Activated naive CD8-positive, alpha-beta T cell treated with anti-CD3 and anti-CD28 coated beads, Interleukin-2, amount 50 U/mL, for 16 hours (primary cell): ENCODE data around the gene PNPLA5.
"Not testable (repeated sequence)": the region's sequence is repeated elsewhere in the genome, so short reads cannot be mapped to it uniquely, and the experiment has no call there.

Source experiments
- DNase-seq: peaks from one replicate; pipeline ENCODE4 v3.0.0-alpha.2; 2020; ENCODE audit warnings: low read depth, low spot score

PNPLA5 gene

DNA sequence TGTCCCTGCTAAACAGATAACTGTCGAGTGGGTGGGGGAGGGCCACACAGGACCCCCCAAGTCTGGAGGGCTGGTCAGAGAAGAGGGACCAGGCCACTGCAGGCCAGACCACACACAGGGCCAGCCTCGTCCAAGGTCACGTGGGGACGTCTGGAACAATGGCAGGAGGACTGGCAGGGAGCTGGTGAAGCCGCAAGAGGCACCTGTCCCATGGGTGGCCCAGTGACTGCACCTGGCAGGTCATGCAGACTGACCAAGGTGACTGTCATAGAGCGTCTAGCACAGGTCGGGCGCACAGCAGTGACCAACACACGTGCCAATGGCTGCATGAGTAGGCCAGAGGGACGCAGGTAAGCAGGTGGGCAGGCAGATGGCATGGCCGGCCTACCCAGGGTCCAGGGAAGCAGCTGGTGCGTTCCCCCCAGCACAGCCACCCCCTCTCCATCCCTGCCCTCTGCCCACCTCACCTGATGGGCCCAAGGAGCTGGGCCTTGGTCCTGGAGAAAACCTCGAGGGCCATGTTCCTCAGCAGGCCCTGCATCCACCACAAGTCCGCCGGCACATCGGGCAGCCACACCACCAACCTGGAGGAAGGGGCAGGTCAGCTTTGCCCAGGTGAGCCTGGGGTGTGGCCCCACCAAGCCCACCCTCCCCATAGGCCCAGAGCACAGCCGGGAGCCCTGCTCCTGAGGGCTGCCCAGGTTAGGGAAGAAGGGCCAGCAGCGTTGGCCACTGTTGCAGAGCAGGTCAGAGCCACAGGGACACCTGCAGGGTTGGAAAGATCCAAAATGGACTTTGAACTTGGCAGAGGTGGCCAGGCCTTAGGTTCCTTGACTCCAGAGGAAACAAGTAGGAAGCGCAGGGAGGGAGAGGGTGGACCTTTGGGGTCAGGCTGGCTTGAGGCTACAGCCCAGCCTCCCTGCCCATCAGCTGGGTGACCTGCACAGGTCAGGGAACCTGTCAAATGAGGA, 10.4 kb downstream of the PNPLA5 start:
- no peak for DNase-seq

DNA sequence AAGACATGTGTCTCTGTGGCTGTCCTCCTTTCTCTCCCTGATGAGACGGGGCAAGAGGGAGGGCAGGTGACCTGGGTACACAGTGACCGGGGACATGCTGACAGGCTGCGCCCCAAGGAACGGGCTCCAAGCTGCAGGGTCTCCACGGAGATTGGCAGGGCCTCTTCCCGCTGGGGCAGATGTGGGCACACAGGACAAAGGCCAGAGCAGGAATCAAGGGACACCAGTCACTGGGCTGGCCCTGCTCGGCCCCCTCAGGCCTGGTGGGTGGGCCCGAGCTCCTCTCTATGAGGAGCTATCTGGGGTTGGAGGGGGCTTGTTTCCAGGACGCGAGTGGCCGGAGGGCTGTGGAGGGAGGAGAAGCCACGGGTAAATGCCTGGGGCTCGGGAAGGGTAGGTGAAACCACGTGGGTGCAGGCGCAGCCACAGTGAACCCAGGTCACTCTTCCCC, 11.2 kb downstream of the PNPLA5 start:
- no peak for DNase-seq

DNA sequence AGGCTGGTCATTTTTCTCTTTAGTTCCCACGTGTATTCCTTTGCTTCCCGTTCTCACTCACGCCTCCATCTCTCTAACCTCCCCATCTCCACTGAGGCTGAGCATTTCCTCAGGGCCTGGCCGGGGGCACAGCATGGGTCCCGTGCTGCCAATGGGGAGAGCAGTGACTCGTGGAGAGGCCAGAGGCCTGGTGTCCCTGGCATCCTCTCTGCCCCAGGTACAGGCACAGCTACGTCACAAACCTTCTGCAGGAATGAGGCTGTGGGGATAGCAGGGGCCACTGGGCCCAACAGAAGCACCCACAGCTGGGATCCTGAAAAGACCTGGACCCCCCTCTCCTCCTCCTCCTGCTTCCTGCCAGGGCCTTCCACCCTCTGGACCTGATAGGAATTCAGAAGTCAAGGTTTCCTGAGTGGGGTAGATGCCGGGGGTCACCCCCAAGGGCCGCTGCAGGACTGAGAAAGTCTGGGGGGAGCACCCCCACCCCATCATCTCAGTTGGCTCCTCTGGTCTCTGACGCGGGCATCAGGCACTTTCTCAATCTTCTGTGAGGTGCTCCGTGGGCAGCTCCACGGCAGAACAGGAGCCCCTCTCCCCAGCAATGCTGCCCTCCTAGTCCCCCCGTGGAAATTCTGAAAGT, 11.8 kb downstream of the PNPLA5 start:
- no peak for DNase-seq

DNA sequence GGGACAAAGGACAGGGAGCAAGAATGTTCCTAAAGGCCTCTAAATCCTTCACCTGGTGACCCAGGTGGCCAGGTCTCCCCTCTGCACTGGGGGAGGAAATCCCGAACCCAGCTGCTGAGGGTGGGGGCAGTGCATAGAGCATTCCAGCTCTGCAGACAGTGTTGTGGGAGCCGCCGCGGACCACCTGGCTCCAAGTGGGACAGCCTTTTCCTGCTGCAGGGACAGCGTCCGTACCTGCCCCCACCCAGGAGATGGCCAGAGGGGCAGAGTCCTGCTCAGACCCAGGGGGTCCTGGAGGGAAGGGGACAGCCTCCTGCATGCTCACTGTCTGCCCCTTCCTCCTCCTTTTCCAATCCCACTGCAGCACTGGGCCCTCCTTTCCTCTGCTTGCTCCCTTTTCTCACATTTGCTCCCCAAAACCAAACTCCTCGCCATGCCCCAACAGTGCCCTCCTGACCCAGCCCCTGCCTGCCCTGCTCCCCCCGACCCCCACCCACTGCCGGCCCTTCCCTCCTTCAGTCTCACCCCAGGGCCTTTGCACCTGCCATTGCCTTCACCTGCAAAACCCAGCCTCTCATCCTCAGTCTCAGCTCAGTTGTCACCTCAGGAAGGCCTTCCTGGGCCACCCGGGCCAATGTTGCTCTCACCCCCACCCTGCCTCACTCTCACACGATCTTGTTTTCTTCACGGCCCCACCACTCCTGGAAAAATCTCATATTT, 12.8 kb downstream of the PNPLA5 start:
- DNase-seq, result no peak

DNA sequence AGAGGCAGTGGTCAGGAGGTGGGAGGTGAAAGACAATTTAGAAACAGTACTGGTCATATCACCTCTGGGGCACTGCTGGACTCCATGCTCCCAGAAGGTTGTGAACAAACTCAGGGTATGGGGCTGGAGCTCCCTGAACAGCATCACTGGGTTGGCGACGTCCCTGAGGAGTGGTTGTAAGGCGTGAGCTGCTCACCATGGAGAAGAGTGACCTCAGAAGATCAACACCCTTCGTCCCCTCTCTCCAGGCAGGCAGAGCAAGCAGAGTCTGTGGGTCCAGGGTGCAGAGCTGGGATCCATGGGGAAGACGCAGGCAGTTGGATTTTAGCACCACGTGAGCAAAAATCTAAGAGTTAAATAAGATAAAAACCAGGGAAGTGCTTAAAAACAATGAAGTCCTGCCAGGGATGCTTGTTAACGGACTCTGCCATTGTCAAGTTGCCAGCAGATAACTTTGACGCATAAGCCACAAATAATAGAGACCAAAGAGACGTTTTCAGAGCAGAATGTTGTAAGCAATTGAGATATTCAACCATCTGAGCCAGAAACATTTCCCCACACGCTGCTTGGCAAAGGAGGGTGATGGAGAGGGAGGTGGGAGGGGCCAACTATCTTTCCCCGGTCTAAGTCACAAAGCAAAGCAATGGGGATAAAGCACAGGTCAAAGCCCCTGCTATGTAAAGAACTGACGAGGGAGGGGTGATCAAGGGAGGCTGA, 13.6 kb downstream of the PNPLA5 start:
- DNase-seq, result no peak

DNA sequence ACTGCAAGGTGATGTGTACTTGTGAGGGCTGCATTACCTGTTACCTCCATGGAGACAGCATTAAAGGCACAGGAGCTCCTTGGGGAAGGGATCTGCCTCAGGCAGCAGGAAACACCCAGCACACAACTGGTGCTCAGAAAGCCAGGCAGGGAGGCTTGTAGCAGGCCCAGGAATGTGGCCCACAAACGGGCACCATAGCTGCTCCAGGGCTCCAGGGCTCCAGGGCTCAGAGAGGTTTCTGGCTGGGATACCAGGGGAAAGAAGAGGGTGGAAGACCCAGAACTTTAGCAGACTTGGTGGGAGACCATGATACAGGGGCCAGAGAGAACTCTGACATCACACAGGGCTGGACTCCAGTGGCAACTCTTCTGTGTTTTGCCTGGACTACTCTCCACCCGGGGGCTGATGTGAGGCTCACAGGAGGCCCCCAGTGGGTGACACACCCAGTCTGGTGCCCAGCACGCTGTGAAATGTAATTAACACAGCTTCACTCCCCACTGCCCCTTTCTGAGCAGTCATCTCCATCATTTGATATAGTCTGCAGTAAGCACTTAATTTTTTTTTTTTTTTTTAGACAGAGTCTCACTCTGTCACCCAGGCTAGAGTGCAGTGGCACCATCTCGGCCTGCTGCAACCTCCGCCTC, 14.8 kb downstream of the PNPLA5 start:
- DNase-seq, result no peak

DNA sequence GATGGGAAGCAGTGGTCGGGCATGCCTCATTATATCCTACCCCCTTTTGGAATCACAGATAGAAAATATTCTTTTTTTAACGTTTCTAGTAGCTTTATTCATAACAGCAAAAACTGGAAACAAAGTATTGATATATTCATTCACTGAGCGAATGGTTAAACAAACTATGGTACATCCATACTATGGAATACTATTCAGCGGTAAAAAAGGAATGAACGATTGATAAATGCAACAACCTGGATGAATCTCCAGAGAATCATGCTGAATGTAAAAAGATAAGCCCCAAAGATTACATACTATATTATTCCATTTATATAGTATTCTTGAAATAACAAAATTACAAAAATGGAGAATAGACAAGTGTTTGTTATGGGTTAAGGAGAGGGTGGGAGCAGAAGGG, 22.0 kb downstream of the PNPLA5 start:
- DNase-seq, result no peak

DNA sequence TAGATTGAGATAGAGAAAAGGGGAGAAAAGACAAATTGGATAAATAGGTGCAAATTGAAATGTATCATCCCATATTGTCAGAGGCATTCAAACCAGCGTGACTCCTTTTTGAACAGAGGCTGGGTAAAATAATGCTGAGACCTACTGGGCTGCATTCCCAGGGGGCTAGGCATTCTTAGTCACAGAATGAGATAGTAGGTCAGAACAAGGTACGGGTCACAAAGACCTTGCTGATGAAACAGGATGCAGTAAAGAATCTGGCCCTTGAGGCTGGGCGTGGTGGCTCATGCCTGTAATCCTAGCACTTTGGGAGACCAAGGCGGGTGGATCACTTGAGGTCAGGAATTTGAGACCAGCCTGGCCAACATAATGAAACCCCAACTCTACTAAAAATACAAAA, 22.8 kb downstream of the PNPLA5 start:
- DNase-seq, result not testable (repeated sequence)

DNA sequence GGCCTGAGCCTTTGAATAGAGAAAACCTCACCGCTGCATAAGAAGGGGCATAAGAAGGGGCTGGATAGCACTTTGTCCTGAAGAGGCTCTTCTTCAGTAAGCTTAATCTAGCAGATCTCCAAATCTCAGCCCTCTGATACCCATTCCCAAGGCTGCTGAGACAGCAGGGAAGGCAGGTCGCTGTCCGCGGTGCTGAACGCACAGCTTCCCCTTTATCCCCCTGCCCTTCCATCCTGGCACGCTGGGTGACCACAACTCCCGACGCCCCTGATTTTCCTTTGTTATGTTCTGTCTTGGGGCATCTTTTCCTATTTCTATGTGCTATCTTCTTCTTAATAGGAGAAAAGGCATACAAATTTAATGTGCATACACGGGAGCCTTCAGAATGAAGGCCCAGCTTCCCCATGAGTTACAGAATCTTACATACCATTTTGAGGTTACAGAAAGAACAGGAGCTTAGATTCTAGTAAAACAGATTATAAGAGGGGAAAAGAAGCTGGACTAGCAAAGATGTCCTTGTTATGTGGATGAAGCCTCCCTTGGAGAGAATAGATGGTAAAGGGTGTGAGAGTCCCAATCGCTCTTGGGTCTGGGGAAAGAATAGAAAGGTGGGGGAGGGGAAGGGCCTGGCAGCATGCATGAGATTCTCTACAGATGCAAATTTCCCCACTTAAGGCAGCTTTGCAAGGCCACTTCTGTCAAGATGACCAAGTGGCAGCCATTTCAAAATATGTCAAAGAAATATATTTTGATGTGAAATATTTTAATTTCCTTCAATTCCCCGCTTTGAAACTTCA, 23.8 kb downstream of the PNPLA5 start:
- DNase-seq, result no peak

DNA sequence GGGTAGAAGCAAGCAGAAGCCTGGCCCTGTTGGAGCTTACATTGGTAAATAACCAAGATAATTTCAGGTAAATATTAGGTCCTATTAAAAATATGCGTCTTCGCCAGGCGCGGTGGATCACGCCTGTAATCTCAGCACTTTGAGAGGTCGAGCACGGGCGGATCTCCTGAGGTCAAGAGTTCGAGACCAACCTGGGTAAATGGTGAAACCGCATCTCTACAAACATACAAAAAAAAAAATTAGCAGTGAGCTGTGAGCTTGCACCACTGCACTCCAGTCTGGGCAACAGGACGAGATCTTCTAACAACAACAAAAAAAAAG, 29.0 kb downstream of the PNPLA5 start:
- no peak for DNase-seq

DNA sequence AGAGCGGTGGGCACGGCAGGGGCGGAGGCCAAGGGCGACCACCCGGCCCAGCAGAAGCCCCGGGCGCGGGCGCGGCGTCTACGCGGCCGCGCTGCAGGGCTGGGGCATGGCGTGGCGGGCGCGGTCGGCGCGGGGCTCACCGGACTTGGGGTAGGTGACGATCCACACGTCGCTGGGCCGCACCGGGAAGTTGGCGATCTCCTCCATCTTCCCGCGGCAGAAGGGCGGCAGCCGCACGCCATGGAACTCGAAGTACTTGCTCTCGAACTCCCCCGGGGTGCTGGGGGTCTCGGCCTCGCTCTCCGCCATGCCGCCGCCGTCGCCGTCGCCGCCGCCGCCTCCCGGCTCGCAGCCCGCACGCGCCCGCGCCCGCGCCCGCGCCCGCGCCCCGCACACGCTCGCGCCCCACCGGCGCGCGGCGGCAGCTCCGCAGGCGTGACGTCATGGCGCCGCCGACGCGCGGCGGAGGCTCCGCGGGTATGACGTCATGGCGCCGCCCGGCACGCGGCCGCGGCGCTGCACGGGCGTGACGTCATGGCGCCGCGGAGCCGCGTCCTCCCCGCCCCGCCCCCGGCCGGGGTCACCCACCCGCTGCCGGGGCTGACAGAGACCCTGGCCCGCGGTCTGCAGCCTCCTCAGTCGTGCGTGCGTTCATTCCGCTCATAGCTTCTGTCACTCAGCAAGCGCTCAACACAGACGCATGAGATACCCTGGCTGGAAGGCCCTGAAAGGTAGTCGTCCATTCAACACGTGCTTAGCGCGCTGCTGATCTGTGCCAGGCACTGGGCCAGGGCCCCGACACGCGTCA, 29.5 kb downstream of the PNPLA5 start, which contains the start of gene SULT4A1:
TSS of gene SULT4A1 (minus strand) at position 440 of the 808 bp plus-strand sequence. CDS start at position 309, 131 bp downstream.
- no peak for DNase-seq

DNA sequence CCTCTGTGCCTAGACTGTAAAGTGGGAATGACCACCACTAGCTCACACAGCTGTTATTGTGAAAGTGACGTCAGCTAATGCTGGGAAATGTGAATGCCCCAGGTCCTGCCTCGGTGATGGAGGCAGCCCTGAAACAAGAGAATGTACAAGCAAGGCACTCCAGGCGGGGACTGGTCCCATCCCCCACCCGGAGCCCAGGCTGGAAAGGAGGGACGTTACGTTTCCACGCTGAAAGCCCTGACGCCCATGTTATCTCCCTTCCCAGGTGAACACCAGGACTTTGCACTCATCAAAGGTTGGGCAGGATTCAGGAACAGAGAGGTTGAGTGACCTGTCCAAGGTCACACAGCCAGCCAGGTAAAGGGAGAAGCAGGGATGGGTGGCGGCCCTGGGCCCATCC, 30.3 kb downstream of the PNPLA5 start:
- no peak for DNase-seq

DNA sequence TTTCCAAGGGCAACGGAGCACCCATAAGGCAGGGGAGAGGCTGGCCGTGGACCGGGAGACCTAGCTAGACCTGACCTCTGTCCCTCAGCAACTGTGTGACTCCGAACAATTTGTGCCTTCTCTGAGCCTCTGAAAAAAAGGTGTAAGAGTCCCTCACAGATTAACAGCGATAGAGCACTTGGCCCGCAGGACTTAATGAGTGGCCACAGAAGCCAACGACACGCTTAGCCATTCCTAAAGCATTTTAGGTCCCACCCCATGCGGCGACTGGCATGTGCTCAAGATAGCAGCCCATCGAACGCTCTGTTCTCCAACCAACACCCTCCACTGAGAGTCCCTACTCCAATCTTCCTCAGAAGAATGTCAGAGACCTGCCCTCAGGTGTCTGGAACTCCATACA, 31.0 kb downstream of the PNPLA5 start:
- no peak for DNase-seq

DNA sequence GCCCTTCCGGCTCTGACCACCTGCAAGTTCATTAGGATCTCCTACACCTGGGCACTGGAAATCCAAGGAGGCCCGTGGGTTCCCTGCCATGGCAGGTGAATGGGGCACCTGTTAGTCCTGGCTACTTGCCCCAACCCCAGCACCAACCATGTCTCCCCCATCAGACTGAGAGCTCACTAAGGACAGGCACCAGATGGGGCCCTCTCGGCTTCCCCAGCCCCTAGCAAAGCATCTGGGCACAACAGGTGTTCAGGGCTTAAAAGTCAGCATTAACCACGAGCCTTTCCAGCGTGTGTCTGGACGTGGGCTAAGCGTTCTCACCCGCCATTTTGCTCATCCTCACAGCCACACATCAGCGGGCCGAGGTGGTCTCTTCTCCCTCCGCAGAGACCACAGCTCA, 31.7 kb downstream of the PNPLA5 start:
- DNase-seq, result no peak

DNA sequence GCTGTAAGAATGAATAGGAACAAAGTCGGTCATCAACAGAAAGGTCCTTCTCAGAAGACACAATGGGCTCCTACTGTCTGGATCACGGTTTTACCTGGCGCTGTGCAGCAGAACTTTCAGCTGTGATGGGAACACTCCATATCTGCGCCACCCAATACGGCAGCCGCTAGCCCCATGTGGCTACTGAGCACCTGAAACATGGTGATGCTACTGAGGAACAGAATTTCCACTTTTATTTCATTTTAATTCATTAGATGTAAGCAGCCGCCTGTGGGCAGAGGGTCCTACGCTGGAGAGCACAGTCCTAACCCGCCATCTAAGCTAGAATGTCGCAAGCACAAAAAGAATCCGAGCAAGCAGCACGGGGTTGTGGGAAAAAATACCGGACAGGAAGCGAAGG, 32.2 kb downstream of the PNPLA5 start:
- DNase-seq, result no peak

DNA sequence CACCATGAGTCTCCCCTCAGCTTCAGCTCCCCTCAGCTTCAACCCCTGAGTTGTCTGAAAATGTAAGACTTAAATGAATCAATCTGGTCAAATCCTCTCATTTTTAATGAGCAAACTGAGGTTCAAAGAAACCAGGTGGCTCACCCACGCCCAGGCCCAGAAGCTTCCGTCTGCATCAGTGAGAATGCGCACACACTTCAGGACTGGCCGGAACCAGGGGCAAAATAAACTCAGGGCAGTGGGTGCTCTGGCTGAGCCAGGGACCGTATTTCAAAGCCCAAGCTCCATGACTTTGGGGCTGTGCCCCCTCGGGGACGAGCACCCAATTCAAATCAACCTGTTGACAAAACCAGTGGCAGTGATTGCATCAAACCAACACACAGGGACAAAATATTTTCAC, 32.6 kb downstream of the PNPLA5 start:
- DNase-seq, result no peak

DNA sequence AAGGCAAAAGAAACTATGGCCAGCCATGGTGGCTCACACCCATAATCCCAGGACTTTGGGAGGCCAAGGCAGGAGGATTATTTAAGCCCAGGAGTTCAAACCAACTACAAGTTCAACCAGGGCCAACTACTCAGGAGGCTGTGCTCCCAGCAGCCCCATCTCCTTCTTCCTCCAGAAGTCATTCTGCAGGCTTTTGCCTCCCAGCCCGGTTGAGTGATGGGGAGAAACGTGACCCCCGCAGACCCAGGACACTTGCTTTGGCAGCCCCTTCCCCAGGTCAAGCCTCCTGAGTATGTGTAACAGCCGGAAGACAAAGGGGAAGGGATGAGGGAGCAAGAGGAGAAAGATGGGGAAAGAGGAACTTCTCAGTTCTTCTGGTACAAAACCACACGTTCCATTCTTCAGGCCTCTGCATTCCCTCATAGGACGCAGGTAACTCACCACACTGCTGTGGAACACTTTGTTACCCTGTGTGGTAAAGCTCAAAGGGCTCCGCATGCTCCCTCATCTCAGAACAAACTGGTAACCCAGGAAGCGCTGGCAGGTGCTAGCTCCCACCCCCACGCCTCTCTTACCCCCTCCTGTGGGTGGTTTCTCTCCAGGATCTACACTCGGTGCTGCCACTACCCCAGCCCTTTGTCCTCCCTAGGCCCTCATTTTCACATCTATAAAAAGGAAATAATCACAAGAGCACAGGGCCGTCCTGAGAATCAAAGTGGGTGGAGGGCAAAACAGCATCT, 33.5 kb downstream of the PNPLA5 start:
- DNase-seq, result no peak

DNA sequence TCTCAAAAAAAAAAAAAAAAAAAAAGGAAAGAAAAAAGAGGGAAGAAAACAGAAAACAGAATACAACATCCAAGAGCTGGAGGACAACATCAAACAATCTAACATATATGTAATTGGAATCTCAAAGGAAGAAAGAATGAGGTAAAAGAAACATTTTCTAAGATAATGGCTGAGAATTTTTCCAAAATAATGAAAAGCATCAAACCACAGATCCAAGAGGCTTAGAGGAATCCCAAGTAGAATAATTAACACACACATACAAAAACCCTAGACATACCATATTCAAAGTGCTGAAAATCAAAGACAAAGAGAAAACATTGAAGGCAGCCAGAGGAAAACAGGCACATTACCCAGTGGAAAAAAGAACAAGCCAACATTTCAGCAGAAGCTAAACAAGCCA, 34.4 kb downstream of the PNPLA5 start:
- DNase-seq, result no peak

DNA sequence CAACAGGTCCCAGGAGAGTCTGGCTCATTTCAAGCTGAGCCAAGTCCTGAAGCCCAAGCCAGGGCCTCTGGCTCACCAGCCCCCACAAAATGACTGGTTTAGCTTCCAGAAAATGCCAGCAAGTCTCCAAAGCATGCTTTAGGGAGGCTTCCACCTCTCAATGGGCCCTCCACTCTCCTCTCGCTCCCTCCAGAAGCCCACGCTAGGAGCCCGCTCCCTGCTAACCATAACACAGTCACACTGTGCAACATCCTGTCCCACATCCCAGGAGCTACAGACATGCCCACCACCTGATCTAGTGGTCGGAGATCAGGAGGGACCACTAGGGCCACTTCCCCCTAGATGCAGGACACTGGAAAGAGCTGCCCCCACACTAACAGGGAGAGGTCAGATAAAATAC, 36.4 kb downstream of the PNPLA5 start:
- no peak for DNase-seq
